ENCODE data around the gene ZBTB21. TPM values are rescaled to one million over a fixed set of nuclear protein-coding genes. Genes with fewer than 3 reads are reported as not detected.

The ZBTB21 gene
- total and polyA plus RNA-seq, 2 of the 8 experiments (the other 6 are each of a cell fraction or from before 2014, with no cell fraction given): 3.9 to 17.8 TPM

GRCh38 chr21:41979335-41979734 lies 30.8 kb downstream of the ZBTB21 start:
- Histone ChIP-seq H3K4me1 (replicated peaks in 1 of 4; ENCODE audit: control insufficient read depth in 3 of 4, insufficient read depth in 4 of 4, low read length in 3 of 4) (no peaks in the 10 kb centered on the region; a peak in 1 of 7 replicates), H2BK15ac (ENCODE audit: low read length) (no peak overlapping the region), H2AK5ac (ENCODE audit: low read depth, low read length) (no peak overlapping the region), H4K20me1 (replicated peaks in 1 of 2; ENCODE audit: control insufficient read depth in 1 of 2, insufficient read depth in 2 of 2, low read length in 2 of 2) (no peaks in the 10 kb centered on the region), H2BK5ac (ENCODE audit: low read depth, low read length) (no peak overlapping the region), H4K8ac (ENCODE audit: extremely low read depth, insufficient read depth, low read length) (no peak overlapping the region), H3K27me3 (replicated peaks in 1 of 4; ENCODE audit: control insufficient read depth in 3 of 4, extremely low read depth in 1 of 4, insufficient read depth in 3 of 4, low read length in 3 of 4) (no peaks in the 10 kb centered on the region), H4K5ac (ENCODE audit: insufficient read length, low read depth, low read length) (no peak overlapping the region), H3K4me2 (ENCODE audit: insufficient read depth in 1 of 2, low read depth in 2 of 2, low read length in 2 of 2) (no peak overlapping the region), H3K27ac (ENCODE audit: low read depth, low read length) (no peak overlapping the region), H3K79me2 (ENCODE audit: control insufficient read depth in 1 of 2, insufficient read depth in 2 of 2, low read length in 2 of 2) (no peaks in the 10 kb centered on the region), H3K14ac (ENCODE audit: insufficient read length) (no peak overlapping the region), H3K9ac (replicated peaks in 1 of 4; ENCODE audit: extremely low read depth in 1 of 4, low read depth in 3 of 4, low read length in 3 of 4) (no peak overlapping the region), H3K18ac (ENCODE audit: extremely low read depth, low read length) (no peak overlapping the region), H2BK20ac (ENCODE audit: low read length) (no peak overlapping the region), H2BK120ac (replicated peaks; ENCODE audit: low read depth, low read length) (no peak overlapping the region), H4K91ac (replicated peaks; ENCODE audit: insufficient read length, low read length) (no peak overlapping the region), H3K9me3 (ENCODE audit: insufficient read depth in 2 of 2, low read depth in 1 of 2, low read length in 1 of 2) (peaks cover 0 to 7% of the 10 kb centered on the region in 2 experiments; a peak in 2 of 4 replicates), H2BK12ac (ENCODE audit: low read depth, low read length) (no peak overlapping the region), H3K23ac (ENCODE audit: insufficient read length) (no peak overlapping the region), H2AFZ (ENCODE audit: low read length) (no peak overlapping the region), H3K36me3 (ENCODE audit: control insufficient read depth in 2 of 4, insufficient read depth in 4 of 4, low read length in 3 of 4) (no peaks in the 10 kb centered on the region), H3K4me3 (ENCODE audit: extremely low read depth in 1 of 4, insufficient read depth in 2 of 4, low read depth in 3 of 4, low read length in 4 of 4) (no peak overlapping the region), H3K56ac (replicated peaks; ENCODE audit: insufficient read length, low read depth, low read length) (no peak overlapping the region), H3K79me1 (ENCODE audit: low read depth, low read length) (no peaks in the 10 kb centered on the region), H3K4ac (replicated peaks; ENCODE audit: insufficient read length, low read depth, low read length) (no peak overlapping the region), H3K23me2 (ENCODE audit: low read depth, low read length) (no peaks in the 10 kb centered on the region)
- ChIA-PET POLR2A (ENCODE audit: partially characterized antibody) (no interaction called here), CTCF (ENCODE audit: partially characterized antibody) (no interaction called here)
- DNase-seq (ENCODE audit: low read depth in 1 of 2, low spot score in 2 of 2) (peak in 1 of 2 experiments; percentile 6), FAIRE-seq (no peak)
- 73% methylated on average over 4 of the region's 4 CpGs; no CpG with 5 or more reads in 1 of the 2 experiments for WGBS, 2 experiments (ENCODE audit: extremely low coverage in 1 of 2, insufficient coverage in 1 of 2, insufficient read length in 1 of 2, insufficient replicate concordance in 2 of 2, low coverage in 1 of 2, low lambda C conversion rate in 2 of 2, missing lambda C conversion rate in 1 of 2)
- TF ChIP-seq NRF1 (IDR thresholded peaks at IDR 0.05; ENCODE audit: low read depth, low read length): no peak
